HFF-Myc (cell line): Measurements from ENCODE around the gene TSFM.
"Not testable (repeated sequence)": the region's sequence is repeated elsewhere in the genome, so short reads cannot be mapped to it uniquely, and the experiment has no call there.

Source experiments
- DNase-seq: peaks from one replicate; pipeline ENCODE4 v3.0.0-alpha.2; 2011; ENCODE audit warnings: low read depth; ENCODE audit errors: extremely low read depth
- H3K4me3 ChIP-seq: replicated peaks from 2 replicates; pipeline ENCODE4 v1.5.1; 2011; ENCODE audit warnings: low read depth, mild to moderate bottlenecking, control low read depth, low read length
- CTCF ChIP-seq: IDR thresholded peaks from 2 replicates; pipeline ENCODE4 v1.5.1; 2012; ENCODE audit warnings: mild to moderate bottlenecking, low read depth, low read length, control low read depth; ENCODE audit errors: missing control alignments

TSFM gene

DNA sequence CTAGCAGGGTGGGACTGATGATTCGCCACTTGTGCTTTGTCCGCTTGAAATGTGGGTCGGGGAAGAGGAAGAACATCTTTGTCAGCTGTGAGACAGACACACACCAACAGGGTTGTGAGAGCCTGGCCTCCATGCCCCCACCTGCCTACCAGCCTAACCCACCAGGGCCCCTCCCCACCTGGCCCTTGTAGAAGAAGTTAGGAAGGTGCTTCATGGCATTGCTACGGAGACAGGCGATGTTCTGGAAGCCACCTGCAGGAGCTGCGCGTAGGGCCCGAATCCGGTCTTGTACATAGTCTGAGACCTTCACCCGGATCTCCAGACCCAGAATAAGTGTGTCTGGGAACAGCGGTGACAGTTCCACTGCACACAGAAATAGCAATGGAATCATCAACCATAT lies 13.0 kb upstream of the TSFM start:
- TF ChIP-seq CTCF, result no peak
- no peak overlapping the region for H3K4me3 ChIP-seq
- DNase-seq, result no peak

- no peak for TF ChIP-seq CTCF
- no peak for DNase-seq
- peak overlapping the region; percentile 93 for H3K4me3 ChIP-seq
Measured at GRCh38 chr12:57770734-57771133, 11.9 kb upstream of the TSFM start.

- H3K4me3 ChIP-seq, result peak overlapping the region; percentile 93
- DNase-seq, result peak; percentile 78
- TF ChIP-seq CTCF, result no peak
Measured at GRCh38 chr12:57771236-57771872, 11.2 kb upstream of the TSFM start.

GRCh38 chr12:57771873-57772428 lies 10.6 kb upstream of the TSFM start, which contains the start of gene METTL1:
METTL1 (minus strand) TSS chr12:57772105; CDS start chr12:57772083, 22 bp downstream.
- peak within 1 kb of the TSS; percentile 93 for H3K4me3 ChIP-seq
- peak; percentile 94 for DNase-seq
- no peak for TF ChIP-seq CTCF

DNA sequence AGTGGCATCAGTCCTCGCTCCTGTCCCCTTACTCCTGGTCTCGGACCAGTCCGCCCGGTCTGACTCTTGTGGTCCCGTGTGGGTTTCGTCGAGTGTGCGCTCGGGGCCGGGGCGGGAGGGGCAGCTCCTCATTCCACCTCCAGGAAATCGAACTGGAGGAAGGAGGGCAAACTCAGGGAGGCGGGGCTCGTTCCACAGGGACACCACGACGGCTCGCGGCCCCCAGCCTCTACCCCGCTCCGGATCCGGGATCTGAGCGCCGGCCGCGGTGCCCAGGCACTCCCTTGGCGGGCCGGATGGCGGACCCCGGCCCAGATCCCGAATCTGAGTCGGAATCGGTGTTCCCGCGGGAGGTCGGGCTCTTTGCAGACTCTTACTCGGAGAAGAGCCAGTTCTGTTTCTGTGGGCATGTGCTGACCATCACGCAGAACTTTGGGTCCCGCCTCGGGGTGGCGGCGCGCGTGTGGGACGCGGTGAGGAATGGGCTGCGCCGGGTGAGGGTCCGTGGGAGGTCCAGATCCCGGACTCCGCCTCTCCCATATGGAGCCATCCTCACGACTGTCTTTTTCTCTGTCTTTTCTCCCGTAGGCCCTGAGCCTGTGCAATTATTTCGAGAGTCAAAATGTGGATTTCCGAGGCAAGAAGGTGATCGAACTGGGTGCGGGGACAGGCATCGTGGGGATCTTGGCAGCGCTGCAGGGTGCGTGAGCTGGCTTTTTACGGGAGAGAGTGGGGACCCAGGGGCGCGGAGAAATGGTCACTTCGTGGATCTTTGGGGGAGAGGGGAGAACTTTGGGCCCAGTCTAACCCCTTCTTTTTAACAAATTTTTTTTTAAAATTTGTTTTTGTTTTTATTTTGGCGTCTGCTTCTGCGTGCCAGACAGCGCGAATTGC lies 9.9 kb upstream of the TSFM start, which contains the start of gene EEF1AKMT3:
EEF1AKMT3 (plus strand) TSS at position 186 of the 894 bp plus-strand sequence; CDS start at position 297, 111 bp downstream.
- H3K4me3 ChIP-seq, result peak within 1 kb of the TSS; percentile 93
- no peak for TF ChIP-seq CTCF
- DNase-seq, result no peak

- DNase-seq, H3K4me3 ChIP-seq: not testable (repeated sequence)
Measured at GRCh38 chr12:57774634-57775033, 8.0 kb upstream of the TSFM start.

- H3K4me3 ChIP-seq, result no peak overlapping the region
- no peak for TF ChIP-seq CTCF
- no peak for DNase-seq
Measured at GRCh38 chr12:57775044-57775443, 7.5 kb upstream of the TSFM start.
